Measurements from ENCODE around the gene ULK4.

- TF ChIP-seq POLR2AphosphoS5 (IDR thresholded peaks at IDR 0.05; ENCODE audit: low read depth, low read length) (no peak), TEAD4 (IDR thresholded peaks at IDR 0.05; ENCODE audit: low read depth, low read length) (no peak), SP4 (IDR thresholded peaks at IDR 0.05; ENCODE audit: low read length) (no peak), SIN3A (conservative IDR thresholded peaks at IDR 0.05 in 1 of 2, IDR thresholded peaks at IDR 0.05 in 1 of 2; ENCODE audit: low read depth in 1 of 2, low read length in 2 of 2) (no peak), CREB1 (IDR thresholded peaks at IDR 0.05) (no peak), EZH2 (IDR thresholded peaks at IDR 0.05; ENCODE audit: low read depth, low read length, severe bottlenecking) (no peak), ATF3 (IDR thresholded peaks at IDR 0.05; ENCODE audit: insufficient read depth, low read depth, low read length) (no peak), CHD2 (IDR thresholded peaks at IDR 0.05; ENCODE audit: low read length) (no peak), ASH2L (IDR thresholded peaks at IDR 0.05; ENCODE audit: low read length) (no peak), TAF1 (IDR thresholded peaks at IDR 0.05; ENCODE audit: low read depth, low read length) (no peak), RNF2 (IDR thresholded peaks at IDR 0.05; ENCODE audit: borderline replicate concordance, low read depth, low read length, missing control alignments, poor library complexity, severe bottlenecking) (no peak), ZNF274 (IDR thresholded peaks at IDR 0.05; ENCODE audit: borderline replicate concordance, extremely low read depth, low read length) (no peak)
- TF ChIP-seq, protein P1, sequence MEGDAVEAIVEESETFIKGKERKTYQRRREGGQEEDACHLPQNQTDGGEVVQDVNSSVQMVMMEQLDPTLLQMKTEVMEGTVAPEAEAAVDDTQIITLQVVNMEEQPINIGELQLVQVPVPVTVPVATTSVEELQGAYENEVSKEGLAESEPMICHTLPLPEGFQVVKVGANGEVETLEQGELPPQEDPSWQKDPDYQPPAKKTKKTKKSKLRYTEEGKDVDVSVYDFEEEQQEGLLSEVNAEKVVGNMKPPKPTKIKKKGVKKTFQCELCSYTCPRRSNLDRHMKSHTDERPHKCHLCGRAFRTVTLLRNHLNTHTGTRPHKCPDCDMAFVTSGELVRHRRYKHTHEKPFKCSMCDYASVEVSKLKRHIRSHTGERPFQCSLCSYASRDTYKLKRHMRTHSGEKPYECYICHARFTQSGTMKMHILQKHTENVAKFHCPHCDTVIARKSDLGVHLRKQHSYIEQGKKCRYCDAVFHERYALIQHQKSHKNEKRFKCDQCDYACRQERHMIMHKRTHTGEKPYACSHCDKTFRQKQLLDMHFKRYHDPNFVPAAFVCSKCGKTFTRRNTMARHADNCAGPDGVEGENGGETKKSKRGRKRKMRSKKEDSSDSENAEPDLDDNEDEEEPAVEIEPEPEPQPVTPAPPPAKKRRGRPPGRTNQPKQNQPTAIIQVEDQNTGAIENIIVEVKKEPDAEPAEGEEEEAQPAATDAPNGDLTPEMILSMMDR (IDR thresholded peaks at IDR 0.05; ENCODE audit: control extremely low read depth in 1 of 3, insufficient read depth in 1 of 3, low read depth in 1 of 3, low read length in 3 of 3), result no peak
These were observed 597.9 kb downstream of the ULK4 start for GRCh38 chr3:41363830-41364523.

All from H1 (cell line).